Endodermal cell (in vitro differentiated cells): Measurements from ENCODE around the gene ARL8B. TPM values are rescaled to one million over a fixed set of nuclear protein-coding genes. Genes with fewer than 3 reads are reported as not detected.

ENCODE experiments used
- DNase-seq: peaks from one replicate; pipeline ENCODE4 v3.0.0-alpha.2; 2017
- H3K27ac ChIP-seq: 2 replicates; pipeline ENCODE4 v1.5.1; 2013; ENCODE audit warnings: mild to moderate bottlenecking, low read depth, low read length, moderate library complexity
- H3K27me3 ChIP-seq: 2 replicates; pipeline ENCODE4 v1.6.1; 2013; ENCODE audit warnings: mild to moderate bottlenecking, low read length, moderate library complexity; ENCODE audit not compliant: insufficient read depth, control insufficient read depth, poor library complexity, severe bottlenecking
- H3K36me3 ChIP-seq: 2 replicates; pipeline ENCODE4 v1.7.0; 2013; ENCODE audit warnings: mild to moderate bottlenecking, low read length, moderate library complexity; ENCODE audit not compliant: control insufficient read depth, insufficient read depth
- H3K4me1 ChIP-seq: one replicate; pipeline ENCODE4 v1.7.0; 2013; ENCODE audit warnings: low read length; ENCODE audit not compliant: control insufficient read depth, insufficient read depth
- H3K4me3 ChIP-seq: 2 replicates; pipeline ENCODE4 v1.5.1; 2013; ENCODE audit warnings: mild to moderate bottlenecking, low read length, moderate library complexity
- H3K9ac ChIP-seq: 2 replicates; pipeline ENCODE4 v1.6.1; 2013; ENCODE audit warnings: mild to moderate bottlenecking, low read length, moderate library complexity; ENCODE audit not compliant: poor library complexity, severe bottlenecking; ENCODE audit errors: extremely low read depth
- H3K9me3 ChIP-seq: 2 replicates; pipeline ENCODE4 v1.6.1; 2013; ENCODE audit warnings: mild to moderate bottlenecking, low read length, moderate library complexity; ENCODE audit not compliant: control insufficient read depth
- H3K27ac Mint-ChIP-seq: 2 replicates; pipeline ENCODE4 v1.8.0; 2020; ENCODE audit warnings: mixed read lengths
- H3K27me3 Mint-ChIP-seq: 2 replicates; pipeline ENCODE4 v1.8.0; 2021; ENCODE audit warnings: mild to moderate bottlenecking, mixed read lengths; ENCODE audit not compliant: insufficient read depth
- H3K36me3 Mint-ChIP-seq: 2 replicates; pipeline ENCODE4 v1.8.0; 2020; ENCODE audit warnings: low read depth, mixed read lengths
- H3K4me1 Mint-ChIP-seq: 2 replicates; pipeline ENCODE4 v1.8.0; 2020; ENCODE audit warnings: mixed read lengths
- H3K4me3 Mint-ChIP-seq: 2 replicates; pipeline ENCODE4 v1.8.0; 2020; ENCODE audit warnings: mild to moderate bottlenecking, moderate library complexity, mixed read lengths
- H3K9me3 Mint-ChIP-seq: 2 replicates; pipeline ENCODE4 v1.8.0; 2020; ENCODE audit warnings: mild to moderate bottlenecking, mixed read lengths
- WGBS, 2 experiments: methylation state at CpG; one replicate each; pipeline versions ENCODE4 v1.1.5 to v1.1.7; 2013; ENCODE audit warnings: missing lambda C conversion rate in 2 of 2, mixed read lengths in 1 of 2; ENCODE audit not compliant: insufficient coverage in 1 of 2, insufficient read length in 1 of 2; 5-methylcytosine and 5-hydroxymethylcytosine counted together
- total RNA-seq, 2 donors: library from RNA; stranded (reverse); fragmentation: NEBNext Ultra II Directional in 1 of 2; extraction: Animal tissue kit (Norgen Biotek cat#: 25700) in 1 of 2; gene quantifications; 2 replicates in 1 of 2; 3 replicates in 1 of 2; pipeline ENCODE4 v1.2.1, GENCODE V29; 2021
- TF ChIP-seq, protein P1 (sequence below): fragments of 200-600 bp; sonication (generic); conservative IDR thresholded peaks from 2 replicates; pipeline ENCODE4 v1.5.0; 2021; ENCODE audit warnings: antibody characterized with exemption, mild to moderate bottlenecking

The ARL8B gene
- total RNA-seq, 2 donors from 2014 or later: 31.2 to 37.3 TPM

DNA sequence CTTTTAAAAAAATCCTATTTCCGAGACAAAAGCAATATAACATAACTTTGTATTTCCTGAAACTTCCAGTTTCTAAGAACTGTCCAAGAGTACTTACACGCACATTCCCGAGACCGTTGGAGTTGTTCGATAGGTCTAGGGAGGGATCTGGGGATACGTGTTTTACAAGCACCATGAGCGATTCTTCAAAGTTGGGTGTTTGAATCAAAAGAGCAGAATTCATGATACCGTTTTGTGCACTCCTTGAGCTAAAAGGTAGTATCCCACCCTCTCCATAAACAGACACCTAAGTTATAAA is 64.7 kb downstream of the ARL8B start:
- H3K9me3 ChIP-seq: no peaks in the 10 kb centered on the region
- Mint-ChIP-seq H3K36me3 (peaks cover 21% of the 10 kb centered on the region), H3K27me3 (no peaks in the 10 kb centered on the region), H3K4me1 (peaks cover 23% of the 10 kb centered on the region), H3K9me3 (no peaks in the 10 kb centered on the region), H3K27ac (peak overlapping the region; percentile 89), H3K4me3 (peak overlapping the region; percentile 86)
- H3K4me3 ChIP-seq: peak overlapping the region; percentile 93
- H3K27ac ChIP-seq: no peak overlapping the region
- no peaks in the 10 kb centered on the region for H3K4me1 ChIP-seq
- TF ChIP-seq, protein P1, sequence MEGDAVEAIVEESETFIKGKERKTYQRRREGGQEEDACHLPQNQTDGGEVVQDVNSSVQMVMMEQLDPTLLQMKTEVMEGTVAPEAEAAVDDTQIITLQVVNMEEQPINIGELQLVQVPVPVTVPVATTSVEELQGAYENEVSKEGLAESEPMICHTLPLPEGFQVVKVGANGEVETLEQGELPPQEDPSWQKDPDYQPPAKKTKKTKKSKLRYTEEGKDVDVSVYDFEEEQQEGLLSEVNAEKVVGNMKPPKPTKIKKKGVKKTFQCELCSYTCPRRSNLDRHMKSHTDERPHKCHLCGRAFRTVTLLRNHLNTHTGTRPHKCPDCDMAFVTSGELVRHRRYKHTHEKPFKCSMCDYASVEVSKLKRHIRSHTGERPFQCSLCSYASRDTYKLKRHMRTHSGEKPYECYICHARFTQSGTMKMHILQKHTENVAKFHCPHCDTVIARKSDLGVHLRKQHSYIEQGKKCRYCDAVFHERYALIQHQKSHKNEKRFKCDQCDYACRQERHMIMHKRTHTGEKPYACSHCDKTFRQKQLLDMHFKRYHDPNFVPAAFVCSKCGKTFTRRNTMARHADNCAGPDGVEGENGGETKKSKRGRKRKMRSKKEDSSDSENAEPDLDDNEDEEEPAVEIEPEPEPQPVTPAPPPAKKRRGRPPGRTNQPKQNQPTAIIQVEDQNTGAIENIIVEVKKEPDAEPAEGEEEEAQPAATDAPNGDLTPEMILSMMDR: no peak
- WGBS, 2 experiments: 51 to 53% methylated on average over 3 to 8 of the region's 8 CpGs
- no peaks in the 10 kb centered on the region for H3K27me3 ChIP-seq
- H3K9ac ChIP-seq: peak overlapping the region; percentile 65
- no peak for DNase-seq
- H3K36me3 ChIP-seq: peaks cover 9% of the 10 kb centered on the region

DNA sequence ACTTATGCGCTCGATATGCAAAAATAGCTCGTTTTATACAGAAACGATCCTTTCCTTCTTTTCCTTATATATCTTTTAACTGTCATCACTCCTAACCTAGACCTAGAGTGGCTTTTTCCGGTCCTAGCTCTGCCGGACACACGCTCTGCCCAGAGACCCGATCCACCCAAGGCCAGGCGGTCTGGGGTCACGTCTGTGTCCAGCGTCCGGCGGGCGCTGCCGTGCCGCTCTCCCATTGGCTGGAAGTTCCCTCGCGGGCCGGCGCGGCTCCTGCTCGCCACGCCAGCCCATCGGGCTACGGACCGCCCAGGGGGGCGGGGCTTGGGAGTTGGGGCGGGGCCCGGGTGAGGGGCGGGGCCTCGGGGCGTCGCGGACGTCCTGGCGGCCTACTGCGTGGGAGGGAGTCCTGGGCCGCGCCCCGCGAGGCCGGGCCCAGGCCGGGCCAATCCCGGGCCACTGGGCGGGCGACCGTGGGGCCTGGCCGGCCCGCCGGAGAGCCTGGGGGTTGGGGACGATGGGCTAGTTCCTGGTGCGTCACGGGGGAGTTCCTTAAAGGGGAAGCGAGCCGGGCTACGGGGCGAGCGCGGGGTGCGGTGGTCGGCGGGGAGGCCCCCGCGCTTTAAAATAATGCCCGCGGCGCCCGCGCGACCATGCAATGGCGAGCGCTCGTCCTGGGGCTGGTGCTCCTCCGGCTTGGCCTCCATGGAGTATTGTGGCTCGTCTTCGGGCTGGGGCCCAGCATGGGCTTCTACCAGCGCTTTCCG is 65.2 kb downstream of the ARL8B start, which contains the start of gene EDEM1:
Gene EDEM1 (plus strand): TSS at position 552 of the 764 bp plus-strand sequence. CDS start 99 bp downstream, at position 651.
- peak within 1 kb of the TSS; percentile 86 for H3K4me3 Mint-ChIP-seq
- peak within 1 kb of the TSS; percentile 93 for H3K27ac Mint-ChIP-seq
- H3K36me3 Mint-ChIP-seq: peaks cover 16% of the 10 kb centered on the region
- peak within 1 kb of the TSS; percentile 75 for H3K9ac ChIP-seq
- H3K4me1 ChIP-seq: no peaks in the 10 kb centered on the region
- H3K4me3 ChIP-seq: peak within 1 kb of the TSS; percentile 93
- H3K27me3 ChIP-seq: no peaks in the 10 kb centered on the region
- H3K27me3 Mint-ChIP-seq: no peaks in the 10 kb centered on the region
- H3K36me3 ChIP-seq: peaks cover 4% of the 10 kb centered on the region
- peak; percentile 99 for DNase-seq
- H3K9me3 ChIP-seq: no peaks in the 10 kb centered on the region
- TF ChIP-seq, protein P1: no peak
- WGBS, 2 experiments: 1 to 3% methylated on average over 34 to 78 of the region's 78 CpGs
- peaks cover 29% of the 10 kb centered on the region for H3K4me1 Mint-ChIP-seq
- H3K9me3 Mint-ChIP-seq: no peaks in the 10 kb centered on the region
- H3K27ac ChIP-seq: peak within 1 kb of the TSS; percentile 56

DNA sequence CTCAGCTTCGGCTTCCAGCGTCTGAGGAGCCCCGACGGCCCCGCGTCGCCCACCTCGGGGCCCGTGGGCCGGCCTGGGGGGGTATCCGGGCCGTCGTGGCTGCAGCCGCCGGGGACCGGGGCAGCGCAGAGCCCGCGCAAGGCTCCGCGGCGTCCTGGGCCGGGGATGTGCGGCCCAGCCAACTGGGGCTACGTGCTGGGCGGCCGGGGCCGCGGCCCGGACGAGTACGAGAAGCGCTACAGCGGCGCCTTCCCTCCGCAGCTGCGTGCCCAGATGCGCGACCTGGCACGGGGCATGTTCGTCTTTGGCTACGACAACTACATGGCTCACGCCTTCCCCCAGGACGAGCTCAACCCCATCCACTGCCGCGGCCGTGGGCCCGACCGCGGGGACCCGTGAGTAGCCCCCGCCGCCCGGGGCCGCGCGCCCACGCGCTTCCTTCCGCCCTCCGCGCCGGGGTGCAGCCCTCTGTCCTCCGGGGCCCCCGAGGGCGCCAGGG is 65.9 kb downstream of the ARL8B start:
- TF ChIP-seq, protein P1: no peak
- no peaks in the 10 kb centered on the region for H3K27me3 ChIP-seq
- no peaks in the 10 kb centered on the region for H3K4me1 ChIP-seq
- DNase-seq: peak; percentile 79
- Mint-ChIP-seq H3K4me1 (peaks cover 30% of the 10 kb centered on the region), H3K27me3 (no peaks in the 10 kb centered on the region), H3K36me3 (peaks cover 16% of the 10 kb centered on the region), H3K4me3 (peak overlapping the region; percentile 86), H3K27ac (no peak overlapping the region), H3K9me3 (no peaks in the 10 kb centered on the region)
- H3K9ac ChIP-seq: peak overlapping the region; percentile 75
- 0% methylated on average over 17 to 66 of the region's 66 CpGs for WGBS, 2 experiments
- peak overlapping the region; percentile 56 for H3K27ac ChIP-seq
- H3K36me3 ChIP-seq: no peaks in the 10 kb centered on the region
- no peaks in the 10 kb centered on the region for H3K9me3 ChIP-seq
- H3K4me3 ChIP-seq: peak overlapping the region; percentile 93
